Colonic mucosa (tissue), 4 donors: ENCODE data around the gene TMEM154. TPM values are rescaled to one million over a fixed set of nuclear protein-coding genes. Genes with fewer than 3 reads are reported as not detected.

ENCODE experiments used
- DNase-seq: peaks from one replicate; pipeline ENCODE4 v3.0.0-alpha.2; 2020
- H3K27ac ChIP-seq: fragments of 200-600 bp; one replicate; pipeline ENCODE4 v1.8.0; 2021
- H3K27me3 ChIP-seq: fragments of 200-600 bp; one replicate; pipeline ENCODE4 v1.8.0; 2021
- H3K36me3 ChIP-seq: fragments of 200-600 bp; one replicate; pipeline ENCODE4 v1.8.0; 2021
- H3K4me1 ChIP-seq: fragments of 200-600 bp; one replicate; pipeline ENCODE4 v1.8.0; 2021; ENCODE audit warnings: mild to moderate bottlenecking
- H3K4me3 ChIP-seq: fragments of 200-600 bp; one replicate; pipeline ENCODE4 v1.8.0; 2021
- H3K9ac ChIP-seq, 2 donors: one replicate each; pipeline ENCODE4 v1.7.0; 2013; ENCODE audit warnings: control low read depth in 2 of 2, low read depth in 2 of 2, low read length in 2 of 2
- H3K9me3 ChIP-seq: fragments of 200-600 bp; one replicate; pipeline ENCODE4 v1.8.0; 2021
- intact Hi-C: fragments of 100-400 bp; cut with DNase I; formaldehyde crosslinking; loops from one replicate; pipeline ENCODE4 v1.14.1; 2022
- total RNA-seq, 2 donors: library from RNA; stranded (reverse); fragmentation: NEBNext Ultra II Directional in 1 of 2; extraction: Animal tissue kit (Norgen Biotek cat#: 25700) in 1 of 2; gene quantifications; one replicate each; pipeline ENCODE4 v1.2.1, GENCODE V29; 2021
- TF ChIP-seq, protein P1 (sequence below): fragments of 200-600 bp; IDR thresholded peaks from one replicate; pipeline ENCODE4 v1.8.0; 2022; ENCODE audit warnings: antibody characterized with exemption, mild to moderate bottlenecking
- donor health status: healthy.
- donor health status: DM: no; HTN: no; CAD: no.
- donor health status: DM: no; HTN: no; CAD: no.

TMEM154 gene
- total RNA-seq, 2 donors from 2014 or later: 1.5 to 3.5 TPM

DNA sequence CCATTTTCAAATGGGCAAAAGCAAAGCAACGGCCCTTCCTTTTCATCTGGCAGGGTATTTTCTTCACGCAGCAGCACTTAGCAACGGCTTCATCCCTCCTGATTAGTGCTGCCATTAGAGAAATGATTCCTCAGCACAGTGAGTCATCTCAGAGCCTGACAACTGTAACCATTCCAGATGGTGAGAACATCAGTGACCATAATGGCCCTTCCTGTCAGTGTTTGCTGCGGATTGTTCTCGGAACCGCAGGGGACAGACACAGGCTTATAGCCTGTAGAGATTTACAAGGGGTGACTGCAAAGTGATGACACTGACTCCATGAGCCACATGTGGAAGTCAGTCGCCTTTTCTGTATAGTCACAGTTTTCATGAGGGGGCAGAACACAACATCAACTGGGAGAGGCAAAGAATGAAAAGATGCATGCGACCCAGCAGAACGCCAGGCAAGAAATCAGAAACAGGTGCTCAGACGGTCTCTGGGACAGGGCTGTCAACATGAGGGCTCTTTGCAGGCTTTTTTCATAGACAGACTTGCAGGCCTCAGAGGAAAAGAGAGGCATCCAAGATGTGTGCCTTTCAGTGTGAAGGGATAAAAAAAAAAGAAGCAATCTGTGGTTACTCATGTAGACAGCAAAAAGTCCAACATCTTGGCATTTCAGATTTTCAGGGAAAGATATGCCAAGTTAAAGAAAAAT lies 74.0 kb downstream of the TMEM154 start:
- Histone ChIP-seq H3K4me3 (no peak overlapping the region), H3K9ac (no peak overlapping the region), H3K27me3 (no peaks in the 10 kb centered on the region), H3K27ac (no peak overlapping the region), H3K9me3 (no peaks in the 10 kb centered on the region), H3K36me3 (no peaks in the 10 kb centered on the region), H3K4me1 (no peaks in the 10 kb centered on the region)
- TF ChIP-seq, protein P1, sequence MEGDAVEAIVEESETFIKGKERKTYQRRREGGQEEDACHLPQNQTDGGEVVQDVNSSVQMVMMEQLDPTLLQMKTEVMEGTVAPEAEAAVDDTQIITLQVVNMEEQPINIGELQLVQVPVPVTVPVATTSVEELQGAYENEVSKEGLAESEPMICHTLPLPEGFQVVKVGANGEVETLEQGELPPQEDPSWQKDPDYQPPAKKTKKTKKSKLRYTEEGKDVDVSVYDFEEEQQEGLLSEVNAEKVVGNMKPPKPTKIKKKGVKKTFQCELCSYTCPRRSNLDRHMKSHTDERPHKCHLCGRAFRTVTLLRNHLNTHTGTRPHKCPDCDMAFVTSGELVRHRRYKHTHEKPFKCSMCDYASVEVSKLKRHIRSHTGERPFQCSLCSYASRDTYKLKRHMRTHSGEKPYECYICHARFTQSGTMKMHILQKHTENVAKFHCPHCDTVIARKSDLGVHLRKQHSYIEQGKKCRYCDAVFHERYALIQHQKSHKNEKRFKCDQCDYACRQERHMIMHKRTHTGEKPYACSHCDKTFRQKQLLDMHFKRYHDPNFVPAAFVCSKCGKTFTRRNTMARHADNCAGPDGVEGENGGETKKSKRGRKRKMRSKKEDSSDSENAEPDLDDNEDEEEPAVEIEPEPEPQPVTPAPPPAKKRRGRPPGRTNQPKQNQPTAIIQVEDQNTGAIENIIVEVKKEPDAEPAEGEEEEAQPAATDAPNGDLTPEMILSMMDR: no peak
- intact Hi-C loops: no loop called here
- no peak for DNase-seq

DNA sequence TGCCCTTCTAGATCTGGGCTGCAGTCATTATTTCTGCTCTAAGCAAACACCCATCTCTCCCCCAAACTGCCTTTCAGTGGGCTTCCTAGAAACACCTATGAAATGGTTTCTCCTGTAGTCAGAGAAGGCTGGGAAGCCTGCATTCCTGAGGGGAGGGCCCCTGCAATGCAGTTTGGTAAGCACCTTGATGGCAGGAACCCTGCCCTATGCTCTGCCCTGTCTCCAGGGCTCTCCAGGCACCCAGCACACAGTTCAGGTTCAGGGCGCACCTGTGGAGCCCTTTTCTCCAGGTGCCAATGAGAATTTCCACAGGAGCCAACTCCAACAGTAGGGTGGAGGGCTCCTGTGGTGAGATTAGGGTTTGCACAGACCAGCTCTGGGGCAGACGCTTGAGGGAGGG lies 74.8 kb downstream of the TMEM154 start:
- no peak for DNase-seq
- no peak overlapping the region for H3K9ac ChIP-seq
- H3K36me3 ChIP-seq: no peaks in the 10 kb centered on the region
- H3K27me3 ChIP-seq: no peaks in the 10 kb centered on the region
- H3K27ac ChIP-seq: no peak overlapping the region
- TF ChIP-seq, protein P1: no peak
- no peaks in the 10 kb centered on the region for H3K4me1 ChIP-seq
- no peaks in the 10 kb centered on the region for H3K9me3 ChIP-seq
- H3K4me3 ChIP-seq: no peak overlapping the region
- intact Hi-C loops: no loop called here

DNA sequence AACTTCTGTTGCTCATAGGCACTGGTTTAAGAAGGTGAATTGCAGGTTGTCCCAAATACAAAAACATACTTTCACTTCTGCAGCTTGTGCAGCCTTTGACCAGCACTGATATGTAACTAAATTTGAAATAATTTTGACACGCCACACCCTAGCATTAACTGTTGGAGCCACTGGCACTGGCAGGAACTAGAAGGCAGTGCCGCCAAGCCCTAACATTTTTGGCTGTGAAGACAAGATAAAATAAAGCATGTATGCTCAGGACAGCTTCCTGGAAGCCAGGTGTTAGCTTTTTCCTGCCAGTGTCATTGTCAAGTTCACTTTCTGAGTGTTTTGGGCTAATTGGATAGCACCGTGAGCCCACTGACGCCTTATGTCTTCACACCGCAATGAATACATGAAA lies 78.6 kb downstream of the TMEM154 start:
- H3K4me3 ChIP-seq: no peak overlapping the region
- DNase-seq: no peak
- no peak overlapping the region for H3K9ac ChIP-seq
- H3K36me3 ChIP-seq: no peaks in the 10 kb centered on the region
- no peaks in the 10 kb centered on the region for H3K4me1 ChIP-seq
- intact Hi-C loops: no loop called here
- H3K9me3 ChIP-seq: no peaks in the 10 kb centered on the region
- no peak overlapping the region for H3K27ac ChIP-seq
- no peaks in the 10 kb centered on the region for H3K27me3 ChIP-seq
- TF ChIP-seq, protein P1: no peak

DNA sequence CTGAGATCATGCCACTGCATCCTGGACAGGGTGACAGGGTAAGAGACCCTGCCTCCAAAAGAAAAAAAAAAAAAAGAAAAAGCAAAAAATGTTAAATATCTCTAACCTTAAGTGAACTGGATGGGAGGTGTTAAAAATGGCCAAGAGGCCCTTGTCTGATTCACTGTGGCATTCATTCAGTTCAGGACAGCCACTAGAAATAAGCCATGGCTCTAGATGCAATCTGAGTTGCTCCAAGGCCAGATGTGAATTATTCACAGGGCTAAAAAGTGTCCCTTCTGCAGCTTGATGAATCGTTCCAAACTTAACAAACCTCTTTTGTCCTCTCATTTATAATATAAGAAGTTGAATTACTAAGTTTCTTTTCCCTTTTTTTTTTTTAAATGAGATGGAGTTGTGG lies 80.2 kb downstream of the TMEM154 start:
- intact Hi-C loops: no loop called here
- no peak overlapping the region for H3K9ac ChIP-seq
- no peaks in the 10 kb centered on the region for H3K4me1 ChIP-seq
- TF ChIP-seq, protein P1: no peak
- H3K27ac ChIP-seq: no peak overlapping the region
- no peaks in the 10 kb centered on the region for H3K27me3 ChIP-seq
- no peak for DNase-seq
- no peak overlapping the region for H3K4me3 ChIP-seq
- no peaks in the 10 kb centered on the region for H3K36me3 ChIP-seq
- H3K9me3 ChIP-seq: no peaks in the 10 kb centered on the region

DNA sequence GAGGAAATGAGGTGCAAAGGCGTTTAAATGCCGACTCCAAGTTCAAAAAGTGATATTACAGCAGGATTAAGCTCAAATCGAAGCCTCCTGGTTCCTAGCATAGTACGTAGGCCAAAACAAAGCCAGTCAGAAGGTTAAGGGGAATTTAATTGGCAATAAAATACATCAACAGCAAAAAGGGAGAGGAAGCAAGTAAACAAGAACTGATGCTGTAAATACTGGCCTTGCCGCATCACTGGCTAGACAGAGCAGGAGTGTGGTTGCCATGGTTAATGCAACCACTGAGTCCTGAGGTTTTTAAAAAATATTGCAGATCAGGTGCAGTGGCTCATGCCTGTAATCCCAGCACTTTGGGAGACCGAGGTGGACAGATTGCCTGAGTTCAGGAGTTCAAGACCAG lies 80.7 kb downstream of the TMEM154 start:
- Histone ChIP-seq H3K36me3 (no peaks in the 10 kb centered on the region), H3K27me3 (no peaks in the 10 kb centered on the region), H3K9ac (no peak overlapping the region), H3K9me3 (no peaks in the 10 kb centered on the region), H3K4me1 (no peaks in the 10 kb centered on the region), H3K4me3 (no peak overlapping the region), H3K27ac (no peak overlapping the region)
- intact Hi-C loops: no loop called here
- TF ChIP-seq, protein P1: no peak
- DNase-seq: no peak
